Esophagus muscularis mucosa (tissue), 4 donors: Measurements from ENCODE around the gene CDKL4. TPM values are rescaled to one million over a fixed set of nuclear protein-coding genes. Genes with fewer than 3 reads are reported as not detected.

ENCODE experiments used
- DNase-seq: peaks from one replicate; pipeline ENCODE4 v3.0.0-alpha.2; 2017; ENCODE audit errors: extremely low spot score
- H3K27ac ChIP-seq, 4 donors: fragments of 200-600 bp; sonication (generic); replicated peaks in 1 of 4; 1 replicate in 3 of 4; 2 replicates in 1 of 4; pipeline ENCODE4 v1.5.1; 2016 to 2019; ENCODE audit warnings: mild to moderate bottlenecking in 1 of 4
- H3K27me3 ChIP-seq, 4 donors: fragments of 200-600 bp; sonication (generic); one replicate each; pipeline versions ENCODE4 v1.5.1 to v1.6.0; 2016 to 2019
- H3K36me3 ChIP-seq, 4 donors: fragments of 200-600 bp; sonication (generic); one replicate each; pipeline ENCODE4 v1.5.1; 2016 to 2019
- H3K4me1 ChIP-seq, 4 donors: fragments of 200-600 bp; sonication (generic); one replicate each; pipeline ENCODE4 v1.5.1; 2016 to 2019
- H3K4me3 ChIP-seq, 4 donors: fragments of 200-600 bp; sonication (generic); 1 replicate in 2 of 4; 2 replicates in 2 of 4; pipeline ENCODE4 v1.5.1; 2016 to 2019; ENCODE audit warnings: mild to moderate bottlenecking in 4 of 4, moderate library complexity in 1 of 4
- H3K9me3 ChIP-seq, 4 donors: fragments of 200-600 bp; sonication (generic); 1 replicate in 3 of 4; 2 replicates in 1 of 4; pipeline ENCODE4 v1.5.1; 2016 to 2019
- CTCF ChIP-seq, 3 experiments: fragments of 200-600 bp in 2 of 3; fragments of 450-650 bp in 1 of 3; sonication (generic) in 2 of 3; IDR thresholded peaks; one replicate each; pipeline ENCODE4 v1.5.1; 2017 to 2019; ENCODE audit warnings: antibody characterized with exemption in 3 of 3, mild to moderate bottlenecking in 2 of 3, moderate library complexity in 1 of 3
- EP300 ChIP-seq: sonication (generic); formaldehyde crosslinking; IDR thresholded peaks from one replicate; pipeline ENCODE4 v1.6.1; 2017; ENCODE audit warnings: antibody characterized with exemption
- POLR2A ChIP-seq: fragments of 450-650 bp; IDR thresholded peaks from one replicate; pipeline ENCODE4 v1.6.1; 2017; ENCODE audit warnings: antibody characterized with exemption, moderate library complexity, mild to moderate bottlenecking, low read depth
- POLR2AphosphoS5 ChIP-seq, 2 donors: sonication (generic); formaldehyde crosslinking; IDR thresholded peaks; one replicate each; pipeline ENCODE4 v1.6.1; 2017; ENCODE audit warnings: antibody characterized with exemption in 2 of 2
- WGBS: methylation state at CpG from one replicate; pipeline ENCODE4 v1.1.5; 2018; 5-methylcytosine and 5-hydroxymethylcytosine counted together
- intact Hi-C: fragments of 100-400 bp; cut with DNase I; formaldehyde crosslinking; loops from one replicate; pipeline ENCODE4 v1.15.1; 2023
- total RNA-seq, 4 donors: library from RNA; depleted of rRNA; stranded (reverse); fragments of >200 nt; gene quantifications; one replicate each; pipeline versions ENCODE4 v1.1.0 to v1.2.1, GENCODE V29; 2016

CDKL4 gene
- total RNA-seq, 4 donors from 2014 or later: 0.40 to 3.7 (median 1.1) TPM

GRCh38 chr2:39275016-39275415, 31.2 kb upstream of the CDKL4 start:
- TF ChIP-seq CTCF (IDR thresholded peaks at IDR 0.05) (no peak), EP300 (no peak), POLR2AphosphoS5 (IDR thresholded peaks at IDR 0.05) (no peak), POLR2A (no peak)
- intact Hi-C loops: no loop called here

GRCh38 chr2:39269941-39270340, 26.2 kb upstream of the CDKL4 start:
- WGBS: 82% methylated on average over 3 of the region's 3 CpGs
- Histone ChIP-seq H3K27me3 (no peaks in the 10 kb centered on the region), H3K36me3 (peaks cover under 1 to 51% (median 31%) of the 10 kb centered on the region in 4 donors), H3K9me3 (no peaks in the 10 kb centered on the region), H3K4me1 (no peaks in the 10 kb centered on the region), H3K4me3 (no peak overlapping the region), H3K27ac (no peak overlapping the region)
- DNase-seq: no peak
- intact Hi-C loops: no loop called here
- TF ChIP-seq POLR2AphosphoS5 (IDR thresholded peaks at IDR 0.05) (no peak), CTCF (IDR thresholded peaks at IDR 0.05) (no peak), EP300 (no peak), POLR2A (no peak)

More at GRCh38 chr2:39275016-39275415, 31.2 kb upstream of the CDKL4 start:
- Histone ChIP-seq H3K4me1 (no peaks in the 10 kb centered on the region), H3K27ac (no peak overlapping the region), H3K36me3 (peaks cover 31 to 86% (median 71%) of the 10 kb centered on the region in 4 donors), H3K4me3 (no peak overlapping the region), H3K27me3 (no peaks in the 10 kb centered on the region), H3K9me3 (no peaks in the 10 kb centered on the region)
- no peak for DNase-seq
- WGBS: 93% methylated on average over 1 of the region's 1 CpG

- Histone ChIP-seq H3K27me3 (no peaks in the 10 kb centered on the region), H3K36me3 (peaks cover 3 to 52% (median 32%) of the 10 kb centered on the region in 4 donors), H3K4me1 (no peaks in the 10 kb centered on the region), H3K27ac (no peak overlapping the region), H3K9me3 (no peaks in the 10 kb centered on the region), H3K4me3 (no peak overlapping the region)
- 84% methylated on average over 3 of the region's 3 CpGs for WGBS
- TF ChIP-seq POLR2A (no peak), POLR2AphosphoS5 (IDR thresholded peaks at IDR 0.05) (no peak), EP300 (no peak), CTCF (IDR thresholded peaks at IDR 0.05) (no peak)
- intact Hi-C loops: no loop called here
- DNase-seq: no peak
These were observed 23.2 kb upstream of the CDKL4 start for GRCh38 chr2:39266916-39267434.

- H3K4me1 ChIP-seq: no peaks in the 10 kb centered on the region
- H3K36me3 ChIP-seq: peaks cover 4 to 45% (median 30%) of the 10 kb centered on the region in 4 donors
- H3K9me3 ChIP-seq: no peaks in the 10 kb centered on the region
- H3K27ac ChIP-seq: no peak overlapping the region
- 90% methylated on average over 3 of the region's 3 CpGs for WGBS
- H3K27me3 ChIP-seq: no peaks in the 10 kb centered on the region
- no peak for DNase-seq
- TF ChIP-seq EP300 (no peak), POLR2A (no peak), POLR2AphosphoS5 (IDR thresholded peaks at IDR 0.05) (no peak), CTCF (IDR thresholded peaks at IDR 0.05) (no peak)
- H3K4me3 ChIP-seq: no peak overlapping the region
- intact Hi-C loops: no loop called here
These were observed 22.5 kb upstream of the CDKL4 start for GRCh38 chr2:39266139-39266805.
